LoVo (cell line): ENCODE results near the gene BANK1.
"Not testable (repeated sequence)": the region's sequence is repeated elsewhere in the genome, so short reads cannot be mapped to it uniquely, and the experiment has no call there.

ENCODE experiments used
- DNase-seq: peaks from one replicate; pipeline ENCODE4 v3.0.0-alpha.2; 2016; ENCODE audit warnings: low spot score

Gene BANK1

DNA sequence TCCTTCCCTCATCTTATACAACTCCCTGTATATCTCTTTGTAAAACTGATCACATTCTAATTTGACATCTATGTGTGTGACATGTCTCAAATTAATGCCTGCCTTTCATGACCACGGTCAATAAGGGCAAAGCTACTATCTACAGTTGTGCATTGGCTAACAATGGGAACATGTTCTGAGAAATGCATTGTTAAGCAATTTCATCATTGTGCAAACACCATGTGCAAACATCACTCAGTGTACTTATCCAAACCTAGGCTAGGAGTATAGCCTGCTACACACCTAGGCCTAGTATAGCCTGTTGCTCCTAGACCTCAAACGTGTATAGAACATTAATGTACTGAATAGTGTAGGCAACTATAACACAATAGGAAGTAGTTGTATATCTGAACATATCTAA lies 95.0 kb downstream of the BANK1 start:
- no peak for DNase-seq

DNA sequence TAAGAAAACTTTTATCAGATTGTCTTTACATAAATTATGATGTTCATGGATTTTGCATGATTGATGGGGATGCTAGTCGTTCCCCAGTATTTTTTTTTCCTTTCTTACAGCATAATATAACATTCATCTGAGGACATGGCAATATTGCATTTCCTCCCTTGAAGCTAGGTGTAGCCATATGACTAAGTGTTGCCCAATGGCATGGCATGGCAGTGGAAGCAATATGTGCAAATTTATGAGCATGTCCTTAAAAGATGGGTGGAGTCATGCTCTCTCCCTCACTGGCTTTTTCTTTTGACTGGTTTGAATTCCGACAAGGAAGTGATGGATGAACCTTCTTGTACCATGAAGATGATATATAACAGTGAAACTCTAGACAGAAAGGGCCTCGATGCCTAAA lies 96.3 kb downstream of the BANK1 start:
- no peak for DNase-seq

GRCh38 chr4:101888472-101888871 lies 97.9 kb downstream of the BANK1 start:
- DNase-seq, result no peak

DNA sequence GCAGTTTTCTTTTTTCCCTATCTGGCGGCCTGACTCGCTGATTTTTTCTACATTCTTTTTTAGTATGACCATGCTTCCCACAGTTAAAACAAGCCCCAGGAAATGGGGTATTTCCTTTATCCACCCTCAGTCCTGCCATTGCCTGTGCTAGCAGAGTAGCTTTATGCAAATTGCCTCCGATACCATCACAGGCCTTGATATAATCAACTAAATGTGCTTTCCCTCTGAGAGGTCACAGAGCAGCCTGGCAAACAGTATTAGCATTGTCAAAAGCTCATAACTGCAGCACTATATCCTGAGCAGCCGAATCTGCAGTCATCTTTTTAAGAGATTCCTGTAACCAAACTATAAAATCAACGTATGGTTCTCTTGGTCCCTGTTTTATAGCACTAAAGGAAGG lies 115.0 kb downstream of the BANK1 start:
- not testable (repeated sequence) for DNase-seq

GRCh38 chr4:101910786-101911373 lies 120.3 kb downstream of the BANK1 start:
- no peak for DNase-seq

DNA sequence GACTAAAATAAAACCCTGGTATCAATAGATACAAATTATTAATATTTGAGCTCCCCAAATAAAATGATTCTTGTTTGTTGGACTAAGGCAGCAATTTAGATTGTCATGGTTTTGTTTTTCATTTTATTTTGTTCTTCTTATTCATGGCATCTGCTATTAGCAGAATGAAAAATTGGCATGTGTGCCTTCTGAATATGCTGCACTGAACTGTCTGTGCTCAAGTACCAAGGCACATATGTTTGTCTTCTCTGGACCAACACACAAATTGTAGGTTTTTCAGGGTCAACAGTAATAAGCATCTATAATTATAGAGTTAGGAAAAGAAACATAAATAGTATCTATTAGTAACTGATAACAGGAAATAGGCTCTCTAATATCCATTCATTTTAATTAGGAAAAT lies 121.1 kb downstream of the BANK1 start:
- DNase-seq, result no peak

DNA sequence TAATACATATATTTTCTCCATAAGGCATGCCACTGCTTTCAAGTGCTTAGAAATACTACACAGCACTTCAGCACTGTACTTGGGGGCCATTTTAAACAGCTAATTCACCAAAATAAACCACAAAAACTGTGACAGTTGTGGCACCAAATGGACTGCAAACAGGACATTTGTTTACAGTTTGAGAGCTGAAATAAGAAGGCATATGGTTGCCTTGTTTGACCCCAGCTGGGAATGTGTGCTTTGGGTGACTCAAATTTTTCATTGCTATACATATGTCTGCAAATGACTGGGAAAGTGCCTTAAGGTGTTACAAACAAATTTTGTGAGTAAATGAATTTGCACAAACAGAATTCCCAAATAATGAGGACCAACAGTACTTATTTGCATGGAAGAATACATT lies 124.2 kb downstream of the BANK1 start:
- no peak for DNase-seq

DNA sequence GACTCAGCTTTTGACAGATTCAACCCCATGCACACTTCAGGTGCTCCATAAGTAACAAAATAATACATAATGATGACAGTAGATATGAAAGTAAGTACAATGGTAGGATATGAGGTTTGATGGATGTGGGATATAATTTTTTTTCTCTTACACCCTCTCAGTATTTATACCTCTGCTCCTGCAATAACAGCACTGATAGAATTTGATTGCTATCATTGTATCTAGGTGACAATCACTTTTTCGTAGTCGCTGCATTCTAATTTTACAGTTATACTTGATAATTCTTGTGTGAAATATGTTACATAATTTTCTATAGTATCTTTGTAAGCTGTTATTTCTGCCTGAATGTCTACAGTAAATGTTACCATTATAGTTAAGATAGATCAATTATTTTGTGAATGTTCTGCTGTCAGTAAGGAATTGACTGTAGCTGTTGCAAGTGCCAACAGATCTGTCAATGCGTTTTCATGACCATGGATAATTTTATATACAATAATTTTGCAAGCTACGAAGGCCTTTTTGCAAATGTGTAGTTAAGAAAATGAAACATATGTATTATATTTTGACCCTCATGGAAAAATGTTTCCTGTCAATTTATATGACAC lies 128.9 kb downstream of the BANK1 start:
- no peak for DNase-seq

GRCh38 chr4:101921370-101921769 lies 130.8 kb downstream of the BANK1 start:
- no peak for DNase-seq

DNA sequence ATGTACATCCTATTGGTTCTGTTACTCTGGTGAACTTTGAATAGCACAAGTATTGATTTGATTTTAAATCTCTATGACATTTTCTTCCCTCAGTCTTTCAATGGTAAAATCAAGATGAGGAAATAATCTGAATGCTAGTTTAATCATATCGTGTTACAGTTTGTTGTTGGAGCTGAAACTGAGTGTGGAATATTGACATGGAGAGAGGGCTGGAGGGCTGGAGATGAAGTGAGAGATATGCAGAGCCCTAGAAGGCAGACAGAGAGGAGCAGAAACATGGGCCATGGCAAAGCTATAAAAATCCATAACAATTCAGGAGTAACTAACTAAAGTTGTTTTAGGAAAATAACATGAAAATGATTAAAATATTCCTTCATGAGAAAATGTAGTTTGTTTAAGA lies 141.1 kb downstream of the BANK1 start:
- DNase-seq, result no peak

DNA sequence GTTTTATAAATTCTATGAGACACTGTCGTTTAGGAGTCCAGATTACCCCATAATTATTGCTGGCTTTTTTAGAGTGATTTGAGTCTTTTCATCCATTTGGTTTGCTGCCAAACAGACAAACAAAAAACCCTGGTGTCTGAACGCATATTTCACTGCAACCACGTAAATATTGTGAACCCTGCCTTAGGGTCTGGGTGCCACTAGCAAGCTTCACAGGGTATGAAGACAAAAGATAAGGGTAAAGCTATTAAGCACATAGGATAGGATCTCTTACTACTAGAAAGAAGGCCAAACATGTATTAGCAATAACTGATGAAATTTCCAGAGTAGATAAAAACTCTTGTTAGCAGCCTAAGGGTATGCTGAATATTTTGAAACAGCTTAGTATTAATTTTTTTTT lies 143.3 kb downstream of the BANK1 start:
- no peak for DNase-seq

GRCh38 chr4:101938836-101939235 lies 148.3 kb downstream of the BANK1 start:
- no peak for DNase-seq

DNA sequence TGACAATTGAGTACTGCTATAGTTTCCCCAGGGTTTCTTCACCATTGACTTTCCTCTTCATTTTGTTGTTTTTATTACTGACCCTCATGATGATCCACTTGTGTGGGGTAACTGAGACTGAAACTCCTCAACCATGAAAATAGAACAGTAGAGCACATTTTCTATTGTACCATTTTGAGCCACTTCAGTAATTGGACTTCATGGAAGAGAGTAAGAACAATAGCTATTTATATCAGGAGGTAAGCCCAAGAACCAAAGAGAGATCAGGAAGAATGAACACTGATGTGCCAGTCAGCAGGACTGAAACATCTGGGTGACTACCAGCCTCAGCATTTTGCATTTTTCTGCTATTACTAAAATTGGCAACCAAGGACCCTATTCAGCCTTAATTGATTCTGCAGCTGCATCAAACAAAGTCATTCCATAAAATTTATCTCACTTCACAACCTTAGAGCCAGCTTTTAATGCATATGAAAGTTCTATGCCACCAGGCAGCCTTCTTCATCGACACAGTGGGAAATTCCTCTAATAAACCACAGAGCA lies 151.4 kb downstream of the BANK1 start:
- DNase-seq, result no peak

DNA sequence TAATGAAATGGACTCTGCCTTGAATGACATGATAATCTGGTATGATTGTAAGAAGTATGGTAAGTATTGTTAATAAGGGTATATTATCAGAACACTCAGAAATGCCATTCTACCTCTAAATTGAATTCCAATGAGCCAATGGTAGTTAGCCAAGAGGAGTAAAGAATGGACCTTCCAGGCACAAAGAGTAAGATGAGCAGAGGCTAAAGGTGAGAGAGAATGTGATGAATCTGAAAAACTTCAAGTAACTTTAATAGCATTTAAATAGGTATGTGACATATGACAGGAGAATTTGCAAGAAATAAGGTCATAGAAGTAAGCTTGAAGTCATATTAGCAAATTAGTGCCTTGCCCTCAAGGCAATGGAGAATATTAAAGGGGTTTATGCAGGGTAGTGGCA lies 152.4 kb downstream of the BANK1 start:
- no peak for DNase-seq

- DNase-seq, result no peak
Measured at GRCh38 chr4:101944649-101945048, 154.1 kb downstream of the BANK1 start.

- no peak for DNase-seq
Measured at GRCh38 chr4:101948055-101948454, 157.5 kb downstream of the BANK1 start.

DNA sequence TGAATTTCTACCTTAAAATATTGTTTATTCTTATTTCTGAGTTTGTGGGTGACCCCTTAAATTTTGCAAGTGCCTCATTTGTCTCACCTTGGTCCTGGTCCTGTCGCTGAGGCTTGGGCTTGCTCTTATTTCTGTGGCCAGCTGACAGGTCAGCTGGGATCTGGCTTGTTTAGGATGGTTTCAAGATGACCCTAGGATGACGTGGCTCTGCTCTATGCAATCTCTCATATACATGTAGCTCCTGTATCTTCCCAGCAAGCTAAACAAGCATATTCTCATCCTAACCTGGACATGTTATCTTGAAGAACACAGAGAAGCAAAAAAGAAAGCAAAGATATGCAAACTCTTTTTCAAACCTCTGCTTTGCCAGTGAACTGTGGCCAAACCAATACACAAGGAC lies 158.4 kb downstream of the BANK1 start:
- no peak for DNase-seq

DNA sequence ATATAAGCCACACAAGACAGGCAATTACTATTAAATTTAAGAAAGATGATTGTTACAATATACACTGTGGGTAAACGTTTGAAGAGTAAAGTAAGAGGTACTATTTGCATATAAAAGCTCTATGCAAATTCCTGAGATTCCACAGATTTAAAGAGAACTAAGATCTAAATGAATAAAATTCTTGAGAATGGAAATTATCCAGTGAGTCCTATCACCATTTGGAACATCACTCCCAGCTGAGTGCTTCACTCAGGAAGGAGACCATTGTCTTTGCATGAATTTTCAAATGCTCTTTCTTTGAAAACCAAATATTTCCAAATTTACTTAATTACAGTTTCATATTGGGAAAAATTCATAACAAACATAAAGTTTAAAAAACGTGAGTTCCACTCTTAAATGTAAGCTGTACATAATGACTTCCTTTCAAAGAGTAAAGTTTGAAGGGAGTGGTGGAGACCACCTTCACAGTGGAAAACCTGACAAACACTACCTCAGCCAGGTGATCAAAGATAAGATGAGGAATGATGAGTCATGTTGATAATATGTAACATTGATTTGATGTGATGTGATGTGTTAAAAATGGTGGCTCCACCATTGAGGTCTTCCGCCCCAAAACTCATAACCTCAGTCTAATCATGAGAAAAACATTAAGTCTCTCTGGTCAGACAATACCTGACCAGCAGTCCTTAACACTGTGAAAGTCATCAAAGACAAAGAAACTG lies 159.9 kb downstream of the BANK1 start:
- no peak for DNase-seq

DNA sequence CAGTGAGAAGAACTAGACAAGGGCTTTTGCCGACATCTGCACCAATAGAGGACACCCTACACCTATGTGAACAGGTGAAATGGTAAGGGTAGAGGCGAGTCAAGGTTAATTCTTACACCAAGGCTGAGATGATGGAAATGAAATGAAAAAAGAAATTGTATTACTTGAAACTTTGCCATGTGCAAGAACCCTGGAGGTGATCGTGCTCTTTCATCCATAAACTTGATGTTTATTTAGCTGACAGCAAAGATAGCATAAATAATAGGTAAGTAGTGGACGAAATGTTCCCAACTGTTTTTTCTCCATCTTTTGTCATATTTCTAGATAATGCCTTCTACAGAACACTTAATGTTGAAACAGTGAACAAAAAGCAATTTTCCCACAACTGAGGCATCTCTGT lies 162.5 kb downstream of the BANK1 start:
- DNase-seq, result no peak

- peak; percentile 8 for DNase-seq
Measured at GRCh38 chr4:101953949-101954348, 163.4 kb downstream of the BANK1 start.

DNA sequence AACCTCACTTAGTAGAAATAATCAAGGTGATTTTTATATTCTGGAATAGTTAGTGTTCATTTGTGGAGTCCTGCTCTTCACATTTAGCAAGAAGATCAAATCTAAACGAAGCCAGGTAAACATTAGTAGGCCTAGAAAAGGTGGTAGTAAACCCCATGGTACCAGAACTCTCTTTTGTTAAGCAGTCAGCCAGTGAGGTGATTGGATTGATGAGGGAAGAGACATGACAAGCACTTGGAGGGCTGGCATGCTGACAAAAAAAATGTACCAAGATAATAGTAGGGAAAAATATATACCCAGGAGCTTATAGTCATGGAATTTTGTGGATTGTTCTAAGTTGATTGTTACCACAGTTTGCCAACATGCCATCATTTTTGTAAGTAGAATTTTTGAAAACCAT lies 163.8 kb downstream of the BANK1 start:
- DNase-seq, result no peak

- no peak for DNase-seq
Measured at GRCh38 chr4:101954975-101955678, 164.6 kb downstream of the BANK1 start.
